Esophagus (tissue), 2 donors: Measurements from ENCODE around the gene LYRM9. TPM values are rescaled to one million over a fixed set of nuclear protein-coding genes. Genes with fewer than 3 reads are reported as not detected.

Experiments
- H3K27ac ChIP-seq, 2 donors: one replicate each; pipeline ENCODE4 v1.5.1; 2013; ENCODE audit warnings: low read depth in 2 of 2, mild to moderate bottlenecking in 2 of 2, inconsistent platforms in 1 of 2, low read length in 1 of 2, moderate library complexity in 1 of 2
- H3K27me3 ChIP-seq, 2 donors: one replicate each; pipeline ENCODE4 v1.6.1; 2013; ENCODE audit warnings: low read length in 2 of 2, control low read depth in 1 of 2, mild to moderate bottlenecking in 1 of 2; ENCODE audit not compliant: insufficient read depth in 2 of 2, control insufficient read depth in 1 of 2
- H3K36me3 ChIP-seq, 2 donors: one replicate each; pipeline ENCODE4 v1.6.1; 2013; ENCODE audit warnings: low read length in 1 of 2; ENCODE audit not compliant: control insufficient read depth in 2 of 2, insufficient read depth in 2 of 2
- H3K4me1 ChIP-seq, 2 donors: one replicate each; pipeline ENCODE4 v1.6.1; 2013; ENCODE audit warnings: low read length in 1 of 2; ENCODE audit not compliant: control insufficient read depth in 2 of 2, insufficient read depth in 2 of 2
- H3K4me3 ChIP-seq, 2 donors: one replicate each; pipeline ENCODE4 v1.5.1; 2013; ENCODE audit warnings: low read length in 2 of 2, mild to moderate bottlenecking in 2 of 2, low read depth in 1 of 2, moderate library complexity in 1 of 2
- H3K9me3 ChIP-seq, 2 donors: one replicate each; pipeline ENCODE4 v1.6.1; 2013; ENCODE audit warnings: mild to moderate bottlenecking in 2 of 2, low read depth in 1 of 2, low read length in 1 of 2, moderate library complexity in 1 of 2; ENCODE audit not compliant: control insufficient read depth in 2 of 2, insufficient read depth in 1 of 2
- WGBS, 2 donors: extraction: QIAGEN DNeasy Blood & Tissue Kit; methylation state at CpG; one replicate each; pipeline ENCODE4 v1.1.7; 2013; 5-methylcytosine and 5-hydroxymethylcytosine counted together
- polyA plus RNA-seq, 2 donors: library from polyadenylated mRNA; stranded (reverse); fragments of 200-250 nt; gene quantifications; one replicate each; pipeline ENCODE4 v1.2.3, GENCODE V29; 2013
- donor health status: healthy with polysubstance abuse.
- donor health status: Bipolar disorder and iron deficiency.

Gene LYRM9
- polyA plus RNA-seq, 2 donors = 2.5 to 3.9 TPM

DNA sequence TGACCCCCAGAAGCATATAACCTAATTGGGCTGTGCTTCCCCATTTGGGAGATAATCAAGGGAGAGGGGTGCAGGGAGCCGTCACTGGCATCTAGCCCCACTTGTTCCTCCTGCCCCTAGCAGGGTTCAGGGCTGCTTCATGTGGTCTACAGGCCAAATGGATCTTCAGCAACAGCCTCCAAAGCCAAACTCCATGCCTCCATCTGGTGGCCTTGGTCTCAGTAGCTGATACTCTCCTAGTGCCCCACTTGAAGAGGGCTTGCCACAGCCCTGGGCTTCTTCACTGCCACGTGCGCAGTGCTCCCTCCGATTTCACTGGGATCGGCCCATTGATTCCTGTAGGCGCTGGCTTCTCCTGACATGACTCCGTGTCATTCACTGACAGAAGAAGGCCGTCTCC is 24.6 kb downstream of the LYRM9 start:
- no peaks in the 10 kb centered on the region for H3K36me3 ChIP-seq

DNA sequence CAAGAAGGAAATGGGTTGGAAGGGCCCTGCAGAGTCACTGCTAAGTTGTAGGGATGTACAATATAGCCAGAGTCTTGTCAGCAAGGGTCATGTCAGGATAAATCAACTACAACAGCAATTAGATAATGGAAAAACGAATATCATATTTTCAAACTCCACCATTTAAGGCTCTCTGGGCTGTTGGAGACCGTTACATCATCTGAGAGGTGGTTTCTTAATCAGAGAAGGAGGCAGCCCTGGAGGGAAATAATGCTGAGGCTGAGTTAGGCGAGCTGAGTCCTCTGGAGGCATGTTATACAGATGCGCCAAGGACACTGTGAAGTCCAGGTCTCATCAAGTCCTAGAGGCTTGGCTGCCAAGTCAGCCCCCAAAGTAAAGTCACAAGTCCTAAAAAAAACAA is 30.3 kb downstream of the LYRM9 start:
- Histone ChIP-seq H3K9me3 (no peaks in the 10 kb centered on the region), H3K27me3 (peaks cover 0 to 2% of the 10 kb centered on the region in 2 donors), H3K4me1 (no peaks in the 10 kb centered on the region), H3K27ac (no peak overlapping the region), H3K4me3 (no peak overlapping the region), H3K36me3 (no peaks in the 10 kb centered on the region)
- 79 to 86% methylated on average over 4 of the region's 4 CpGs for WGBS, 2 donors

More for the DNA sequence above, 24.6 kb downstream of the LYRM9 start:
- Histone ChIP-seq H3K27me3 (no peaks in the 10 kb centered on the region), H3K4me3 (no peak overlapping the region), H3K27ac (no peak overlapping the region), H3K4me1 (peaks cover 0 to 1% of the 10 kb centered on the region in 2 donors), H3K9me3 (no peaks in the 10 kb centered on the region)
- 91 to 94% methylated on average over 8 of the region's 8 CpGs for WGBS, 2 donors

DNA sequence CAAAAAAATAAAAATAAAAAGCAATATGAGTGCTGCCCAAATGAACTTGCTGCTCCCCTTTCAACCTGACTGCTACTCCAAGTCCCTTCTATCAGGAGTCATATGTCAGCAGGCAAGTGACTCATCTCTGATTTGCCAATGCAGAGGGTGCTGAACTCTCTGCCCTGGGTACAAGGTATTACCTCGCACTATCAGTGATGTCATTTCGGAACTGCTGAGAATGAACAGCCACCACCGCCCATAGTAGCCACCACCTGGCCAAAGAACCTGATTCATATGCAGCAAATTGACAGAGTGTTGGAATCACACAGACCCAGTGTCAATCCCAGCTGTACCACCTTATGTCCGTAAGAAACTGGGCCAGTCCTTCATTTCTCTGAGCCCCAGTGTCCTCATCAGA is 31.2 kb downstream of the LYRM9 start:
- Histone ChIP-seq H3K36me3 (no peaks in the 10 kb centered on the region), H3K4me1 (no peaks in the 10 kb centered on the region), H3K4me3 (no peak overlapping the region), H3K27me3 (peaks cover 0 to 2% of the 10 kb centered on the region in 2 donors), H3K9me3 (no peaks in the 10 kb centered on the region), H3K27ac (no peak overlapping the region)
- WGBS, 2 donors = 86 to 87% methylated on average over 4 of the region's 4 CpGs

DNA sequence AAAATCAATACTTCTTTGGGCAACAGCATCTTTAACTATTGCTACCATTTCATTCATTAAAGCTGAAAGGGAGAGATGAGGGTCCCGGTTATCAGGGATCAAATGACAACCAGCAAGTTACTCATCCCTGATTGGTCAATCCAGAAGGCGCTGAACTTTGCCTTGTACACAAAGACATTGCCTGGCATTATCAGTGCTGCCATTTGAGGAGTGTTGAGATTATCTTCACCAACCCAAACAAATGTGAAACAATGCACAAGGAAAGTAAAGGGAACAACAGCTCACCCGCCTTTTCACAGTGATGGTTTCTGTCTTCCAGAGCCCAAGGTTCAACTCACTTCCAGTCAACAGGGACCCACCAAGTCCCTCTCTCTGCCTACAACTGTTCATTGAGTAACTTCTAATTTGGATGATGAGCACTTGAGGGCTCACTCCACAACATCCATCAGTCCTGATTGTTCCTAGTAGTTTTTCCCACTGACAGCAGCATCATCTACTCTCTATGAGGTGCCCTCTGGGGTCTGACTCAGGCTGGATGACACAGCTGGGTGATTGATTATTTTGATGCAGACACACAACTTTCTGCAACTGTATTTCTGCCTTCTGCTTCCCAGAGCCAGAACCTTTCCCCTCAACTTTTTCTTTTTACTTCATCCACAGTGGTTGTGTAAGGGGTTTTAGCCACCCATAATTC is 32.0 kb downstream of the LYRM9 start:
- Histone ChIP-seq H3K4me1 (no peaks in the 10 kb centered on the region), H3K36me3 (no peaks in the 10 kb centered on the region), H3K9me3 (no peaks in the 10 kb centered on the region), H3K4me3 (no peak overlapping the region), H3K27me3 (peaks cover 0 to 2% of the 10 kb centered on the region in 2 donors), H3K27ac (no peak overlapping the region)
- 61 to 82% methylated on average over 3 of the region's 3 CpGs for WGBS, 2 donors

DNA sequence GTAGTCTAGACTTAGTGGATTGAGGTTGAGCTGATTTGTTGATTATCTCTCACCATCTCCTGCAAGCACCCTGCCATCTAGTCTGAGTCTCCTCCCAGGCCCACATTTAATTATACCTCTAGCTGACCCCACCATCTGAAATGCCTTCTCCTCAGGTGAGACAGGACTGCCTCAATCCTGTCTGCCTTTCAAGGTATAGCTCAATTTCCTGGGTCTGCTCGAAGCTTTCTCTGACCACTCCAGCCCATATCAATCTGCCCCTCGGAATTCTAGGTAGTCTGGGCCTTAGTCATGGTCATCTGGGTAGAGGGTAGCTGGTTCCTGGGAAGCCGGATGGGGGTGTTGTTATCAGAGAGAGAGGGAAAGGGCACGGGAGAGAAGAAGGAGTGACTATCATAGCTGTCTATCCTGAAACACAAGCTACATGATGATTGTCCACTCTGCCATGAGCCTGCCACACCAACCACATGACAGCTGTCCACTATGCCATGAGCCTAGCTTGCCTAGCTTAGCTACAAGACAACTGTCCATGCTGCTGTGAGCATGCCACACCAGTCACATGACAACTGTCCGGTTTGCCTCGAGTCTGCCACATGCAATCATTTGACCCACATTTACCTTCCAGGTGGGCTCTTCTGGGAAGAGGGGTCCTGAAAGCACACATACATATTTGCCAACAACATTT is 34.4 kb downstream of the LYRM9 start:
- Histone ChIP-seq H3K4me3 (no peak overlapping the region), H3K36me3 (no peaks in the 10 kb centered on the region), H3K27me3 (peaks cover 0 to 2% of the 10 kb centered on the region in 2 donors), H3K4me1 (no peaks in the 10 kb centered on the region), H3K9me3 (peaks cover 0 to 2% of the 10 kb centered on the region in 2 donors), H3K27ac (no peak overlapping the region)
- 90 to 91% methylated on average over 6 of the region's 6 CpGs for WGBS, 2 donors

DNA sequence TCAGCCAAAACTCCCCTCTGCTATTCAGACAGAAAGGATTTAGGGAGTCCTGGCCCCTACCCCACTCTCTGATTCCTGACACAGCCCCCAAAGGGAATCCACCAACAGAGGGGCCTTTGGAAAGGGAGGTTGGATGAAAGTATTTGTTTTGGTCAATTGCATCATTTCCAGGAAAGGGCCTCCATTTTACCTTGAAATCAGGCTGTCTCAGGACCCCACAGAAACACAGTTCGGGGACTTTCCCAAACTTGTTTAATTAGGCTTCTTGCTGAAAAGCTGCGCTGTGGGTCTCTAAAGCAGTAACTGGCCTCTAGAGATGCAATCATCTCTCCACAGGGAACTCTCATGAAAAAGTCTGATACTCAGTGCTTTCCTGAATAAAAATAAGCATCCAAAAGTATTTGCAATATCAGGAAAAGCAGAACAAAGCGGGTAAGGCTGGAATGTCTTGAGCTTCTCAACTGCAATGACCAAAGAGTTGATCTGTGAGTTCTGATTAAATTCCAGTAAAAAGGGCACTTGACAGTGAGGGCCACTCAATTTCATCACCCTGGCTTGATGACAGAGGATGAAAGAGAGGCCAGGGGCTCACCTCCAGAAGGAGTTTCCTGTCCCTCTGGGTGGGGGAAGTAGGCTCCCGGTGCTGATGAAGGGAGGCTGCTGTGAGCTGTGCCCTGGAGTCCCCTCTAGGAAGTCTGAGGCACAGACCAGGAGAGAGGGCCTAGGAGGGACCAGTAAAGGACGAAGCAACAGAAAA is 36.3 kb downstream of the LYRM9 start:
- H3K27ac ChIP-seq = no peak overlapping the region
- peaks cover 0 to 4% of the 10 kb centered on the region in 2 donors for H3K27me3 ChIP-seq
- WGBS, 2 donors = 82 to 87% methylated on average over 5 of the region's 5 CpGs
- no peaks in the 10 kb centered on the region for H3K36me3 ChIP-seq
- no peaks in the 10 kb centered on the region for H3K4me1 ChIP-seq
- H3K4me3 ChIP-seq = no peak overlapping the region
- H3K9me3 ChIP-seq = peaks cover 0 to 5% of the 10 kb centered on the region in 2 donors

DNA sequence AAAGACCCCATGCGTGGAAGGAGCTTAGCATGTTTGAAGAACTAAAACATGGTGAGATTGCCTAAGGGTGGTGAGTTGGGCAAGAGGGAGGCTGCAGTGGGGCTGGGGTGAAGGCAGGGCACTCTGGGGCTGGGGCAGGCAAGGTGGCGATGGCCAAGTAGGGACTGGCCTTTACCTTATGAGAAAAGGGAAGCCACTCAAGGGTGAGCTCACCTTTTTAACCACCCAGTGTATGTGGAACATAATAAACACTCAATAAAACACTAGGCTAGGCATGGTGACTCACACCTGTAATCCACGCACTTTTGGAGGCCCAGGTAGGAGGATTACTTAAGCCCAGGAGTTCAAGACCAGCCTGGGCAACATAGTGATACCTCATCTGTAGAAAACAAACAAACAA is 37.7 kb downstream of the LYRM9 start:
- 96 to 97% methylated on average over 3 of the region's 3 CpGs for WGBS, 2 donors
- Histone ChIP-seq H3K36me3 (no peaks in the 10 kb centered on the region), H3K4me1 (no peaks in the 10 kb centered on the region), H3K27ac (no peak overlapping the region), H3K27me3 (peaks cover 0 to 4% of the 10 kb centered on the region in 2 donors), H3K4me3 (no peak overlapping the region), H3K9me3 (peaks cover 0 to 5% of the 10 kb centered on the region in 2 donors)

DNA sequence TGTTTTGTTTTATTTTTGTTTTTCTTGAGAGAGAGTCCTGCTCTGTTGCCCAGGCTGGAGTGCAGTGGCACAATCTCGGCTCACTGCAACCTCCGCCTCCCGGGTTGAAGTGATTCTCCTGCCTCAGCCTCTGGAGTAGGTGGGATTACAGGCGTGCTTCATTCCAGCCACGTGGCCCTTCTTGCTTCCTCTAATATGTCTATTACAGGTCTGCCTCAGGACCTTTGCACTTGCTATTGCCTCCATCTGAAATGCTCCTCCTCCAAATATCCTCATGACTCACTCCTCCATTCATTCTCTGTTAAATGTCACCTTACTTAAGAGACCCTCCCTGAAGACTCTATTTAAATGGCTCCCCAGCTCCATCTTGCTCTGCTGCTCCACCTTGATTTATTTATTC is 39.0 kb downstream of the LYRM9 start:
- Histone ChIP-seq H3K36me3 (no peaks in the 10 kb centered on the region), H3K27me3 (peaks cover 0 to 2% of the 10 kb centered on the region in 2 donors), H3K27ac (no peak overlapping the region), H3K4me1 (no peaks in the 10 kb centered on the region), H3K4me3 (no peak overlapping the region), H3K9me3 (peaks cover 0 to 5% of the 10 kb centered on the region in 2 donors)
- WGBS, 2 donors = 88 to 91% methylated on average over 5 of the region's 5 CpGs

DNA sequence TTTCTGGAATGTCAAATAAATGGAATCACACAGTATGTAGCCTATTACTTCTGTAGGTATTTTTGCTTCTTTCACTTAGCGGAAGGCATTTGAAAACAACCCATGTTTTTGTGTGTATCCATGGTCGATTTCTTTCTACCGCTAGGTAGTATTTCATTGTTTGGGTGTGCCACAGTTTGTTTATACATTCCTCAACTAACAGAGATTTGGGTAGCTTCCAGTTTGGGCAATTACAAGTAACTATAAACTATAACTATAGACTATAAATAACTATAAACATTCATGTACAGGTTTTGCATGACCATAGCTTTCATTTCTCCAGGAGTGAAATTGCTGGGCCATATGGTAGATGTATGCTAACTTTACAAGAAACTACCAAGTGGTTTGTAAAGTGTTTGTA is 40.1 kb downstream of the LYRM9 start:
- Histone ChIP-seq H3K9me3 (peaks cover 0 to 5% of the 10 kb centered on the region in 2 donors), H3K36me3 (no peaks in the 10 kb centered on the region), H3K4me1 (no peaks in the 10 kb centered on the region), H3K27me3 (peaks cover 0 to 5% of the 10 kb centered on the region in 2 donors), H3K27ac (no peak overlapping the region), H3K4me3 (no peak overlapping the region)
- WGBS, 2 donors = 69 to 74% methylated on average over 3 of the region's 3 CpGs
